Fibroblast of lung (primary cell): ENCODE results near the gene TRIM14. TPM values are rescaled to one million over a fixed set of nuclear protein-coding genes. Genes with fewer than 3 reads are reported as not detected.

Experiments used
- DNase-seq, 2 donors: peaks; one replicate each; pipeline versions ENCODE4 v3.0.0 to v3.0.0-alpha.2; 2010; ENCODE audit warnings: low read depth in 2 of 2
- H2AFZ ChIP-seq: 2 replicates; pipeline ENCODE4 v1.5.1; 2012; ENCODE audit warnings: low read length, control low read depth, inconsistent platforms
- H3K27ac ChIP-seq: 2 replicates; pipeline ENCODE4 v1.5.1; 2011; ENCODE audit warnings: low read length, control low read depth; ENCODE audit not compliant: insufficient read depth
- H3K27me3 ChIP-seq: 2 replicates; pipeline ENCODE4 v1.5.1; 2011; ENCODE audit warnings: mild to moderate bottlenecking, low read length; ENCODE audit not compliant: control insufficient read depth, insufficient read depth
- H3K36me3 ChIP-seq: 2 replicates; pipeline ENCODE4 v1.5.1; 2011; ENCODE audit warnings: low read length; ENCODE audit not compliant: control insufficient read depth, insufficient read depth
- H3K4me1 ChIP-seq: 2 replicates; pipeline ENCODE4 v1.5.1; 2011; ENCODE audit warnings: low read length; ENCODE audit not compliant: control insufficient read depth, insufficient read depth; ENCODE audit errors: extremely low read depth
- H3K4me2 ChIP-seq: 2 replicates; pipeline ENCODE4 v1.5.1; 2011; ENCODE audit warnings: low read length, control low read depth; ENCODE audit not compliant: insufficient read depth; ENCODE audit errors: extremely low read depth
- H3K4me3 ChIP-seq, 4 experiments: fragments of 200-600 bp in 1 of 4; sonication (generic) in 1 of 4; replicated peaks in 1 of 4; 2 replicates each; pipeline ENCODE4 v1.5.1; 2011 to 2016; ENCODE audit warnings: low read length in 4 of 4, low read depth in 3 of 4, mild to moderate bottlenecking in 3 of 4, control low read depth in 2 of 4, inconsistent platforms in 1 of 4, mixed read lengths in 1 of 4; ENCODE audit not compliant: insufficient read depth in 1 of 4; ENCODE audit errors: control extremely low read depth in 1 of 4
- H3K79me2 ChIP-seq: 2 replicates; pipeline ENCODE4 v1.5.1; 2012; ENCODE audit warnings: mild to moderate bottlenecking, low read length, inconsistent platforms; ENCODE audit not compliant: control insufficient read depth, insufficient read depth
- H3K9ac ChIP-seq: 2 replicates; pipeline ENCODE4 v1.5.1; 2011; ENCODE audit warnings: mild to moderate bottlenecking, low read length, control low read depth; ENCODE audit not compliant: insufficient read depth
- H3K9me3 ChIP-seq: 2 replicates; pipeline ENCODE4 v1.5.1; 2012; ENCODE audit warnings: low read depth, low read length; ENCODE audit not compliant: control insufficient read depth, insufficient read depth
- H4K20me1 ChIP-seq: 2 replicates; pipeline ENCODE4 v1.5.1; 2011; ENCODE audit warnings: low read length; ENCODE audit not compliant: control insufficient read depth, insufficient read depth; ENCODE audit errors: extremely low read depth
- CTCF ChIP-seq, 2 donors: IDR thresholded peaks in 1 of 2; conservative IDR thresholded peaks in 1 of 2; 1 replicate in 1 of 2; 2 replicates in 1 of 2; pipeline ENCODE4 v1.5.1; 2011 to 2012; ENCODE audit warnings: low read length in 2 of 2, control low read depth in 1 of 2, inconsistent platforms in 1 of 2, low read depth in 1 of 2, mild to moderate bottlenecking in 1 of 2
- EZH2 ChIP-seq: IDR thresholded peaks from 2 replicates; pipeline ENCODE4 v1.5.1; 2012; ENCODE audit warnings: low read length, control low read depth, mild to moderate bottlenecking; ENCODE audit errors: missing control alignments
- polyA plus RNA-seq, 2 donors: library from polyadenylated mRNA; depleted of rRNA in 1 of 2; stranded (reverse) in 1 of 2; unstranded in 1 of 2; fragments of >200 nt; gene quantifications; 2 replicates each; pipeline ENCODE4 v1.2.1, GENCODE V29; 2011 to 2012; ENCODE audit warnings: missing spikeins in 1 of 2
- total RNA-seq: library from RNA; depleted of rRNA; stranded (reverse); fragments of >200 nt; gene quantifications from 2 replicates; pipeline ENCODE4 v1.2.1, GENCODE V29; 2014

TRIM14 gene
- total and polyA plus RNA-seq, 2 donors (not counting 1 experiment from before 2014, with no cell fraction given): 7.8 to 8.6 TPM

DNA sequence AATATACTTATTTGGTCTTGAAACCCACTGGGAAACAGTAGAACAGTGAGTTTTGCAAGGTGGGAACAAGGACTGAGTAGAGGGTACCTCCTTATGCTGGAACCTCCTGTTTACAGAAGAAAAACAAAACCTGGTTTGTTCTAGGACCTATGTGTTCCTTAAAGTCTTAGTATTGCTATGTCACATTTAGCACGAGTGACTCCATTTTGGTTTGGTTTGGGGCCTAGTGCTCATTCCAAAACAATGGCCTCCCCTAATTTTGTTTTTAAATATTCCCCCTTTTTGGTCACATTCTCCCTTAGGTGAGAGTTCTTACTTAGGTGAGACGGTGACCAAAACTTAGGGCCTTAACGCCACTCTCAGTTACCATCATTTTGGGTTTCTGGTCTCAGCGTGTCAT, 68.7 kb downstream of the TRIM14 start:
- no peak overlapping the region for H3K27ac ChIP-seq
- TF ChIP-seq EZH2 (no peak), CTCF (conservative IDR thresholded peaks at IDR 0.05 in 1 of 2, IDR thresholded peaks at IDR 0.05 in 1 of 2; ENCODE audit: low read depth in 1 of 2, low read length in 2 of 2) (no peak)
- H2AFZ ChIP-seq: no peak overlapping the region
- H3K9ac ChIP-seq: no peak overlapping the region
- H3K79me2 ChIP-seq: no peaks in the 10 kb centered on the region
- H3K27me3 ChIP-seq: no peaks in the 10 kb centered on the region
- H3K9me3 ChIP-seq: no peaks in the 10 kb centered on the region
- no peaks in the 10 kb centered on the region for H3K36me3 ChIP-seq
- H4K20me1 ChIP-seq: no peaks in the 10 kb centered on the region
- no peaks in the 10 kb centered on the region for H3K4me1 ChIP-seq
- no peak overlapping the region for H3K4me2 ChIP-seq
- H3K4me3 ChIP-seq: no peak overlapping the region
- DNase-seq: no peak

DNA sequence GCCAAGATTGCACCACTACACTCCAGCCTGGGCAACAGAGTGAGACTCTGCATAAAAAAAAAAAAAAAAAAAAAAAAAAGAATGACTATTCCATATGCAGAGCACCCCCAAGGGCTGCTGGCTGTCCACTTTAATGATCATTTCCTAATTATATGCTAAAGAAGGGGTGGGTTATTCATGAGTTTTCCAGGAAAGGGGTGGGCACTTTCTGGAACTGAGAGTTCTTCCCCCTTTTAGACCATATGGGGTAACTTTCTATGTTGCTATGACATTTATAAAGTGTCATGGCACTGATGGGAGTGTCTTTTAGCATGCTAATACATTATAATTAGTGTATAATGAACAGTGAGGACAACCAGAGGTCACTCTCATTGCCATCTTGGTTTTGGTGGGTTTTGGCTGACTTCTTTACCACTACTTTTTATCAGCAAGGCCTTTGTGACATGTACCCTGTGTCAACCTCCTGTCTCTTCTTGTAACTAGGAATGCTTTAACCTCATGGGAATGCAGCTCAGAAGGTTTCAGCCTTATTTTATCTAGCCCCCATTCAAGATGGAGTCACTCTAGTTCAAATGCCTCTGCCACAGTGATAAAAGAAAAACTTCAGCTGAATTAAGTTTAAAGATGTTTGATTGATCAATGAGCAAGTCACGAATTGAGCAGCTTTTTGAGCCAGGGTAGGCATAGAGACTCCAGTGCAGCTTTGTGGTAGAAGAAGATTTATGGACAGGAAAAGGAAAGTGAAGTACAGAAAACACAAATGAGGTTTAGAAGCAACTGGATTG, 69.5 kb downstream of the TRIM14 start:
- H3K36me3 ChIP-seq: no peaks in the 10 kb centered on the region
- no peak overlapping the region for H3K4me3 ChIP-seq
- TF ChIP-seq EZH2: no peak
- TF ChIP-seq CTCF (conservative IDR thresholded peaks at IDR 0.05 in 1 of 2, IDR thresholded peaks at IDR 0.05 in 1 of 2; ENCODE audit: low read depth in 1 of 2, low read length in 2 of 2): no peak
- no peak overlapping the region for H3K9ac ChIP-seq
- H3K79me2 ChIP-seq: no peaks in the 10 kb centered on the region
- H4K20me1 ChIP-seq: no peaks in the 10 kb centered on the region
- H3K27ac ChIP-seq: no peak overlapping the region
- no peak overlapping the region for H3K4me2 ChIP-seq
- no peak for DNase-seq
- H3K27me3 ChIP-seq: no peaks in the 10 kb centered on the region
- H3K9me3 ChIP-seq: no peaks in the 10 kb centered on the region
- H2AFZ ChIP-seq: no peak overlapping the region
- no peaks in the 10 kb centered on the region for H3K4me1 ChIP-seq

GRCh38 chr9:98047002-98047401, 72.0 kb downstream of the TRIM14 start:
- Histone ChIP-seq H3K27ac (no peak overlapping the region), H3K79me2 (no peaks in the 10 kb centered on the region), H3K4me1 (no peaks in the 10 kb centered on the region), H3K4me3 (no peak overlapping the region), H4K20me1 (no peaks in the 10 kb centered on the region), H2AFZ (no peak overlapping the region), H3K4me2 (no peak overlapping the region), H3K36me3 (no peaks in the 10 kb centered on the region), H3K27me3 (no peaks in the 10 kb centered on the region), H3K9me3 (no peaks in the 10 kb centered on the region), H3K9ac (no peak overlapping the region)
- no peak for DNase-seq
- TF ChIP-seq CTCF (conservative IDR thresholded peaks at IDR 0.05 in 1 of 2, IDR thresholded peaks at IDR 0.05 in 1 of 2; ENCODE audit: low read depth in 1 of 2, low read length in 2 of 2) (no peak), EZH2 (no peak)
